GM13976 (cell line): ENCODE data around the gene NBEA.

Source experiments
- DNase-seq: peaks from one replicate; pipeline ENCODE4 v3.0.0; 2012; ENCODE audit warnings: low spot score
- CTCF ChIP-seq: IDR thresholded peaks from 2 replicates; pipeline ENCODE4 v1.5.1; 2012; ENCODE audit warnings: borderline replicate concordance, mild to moderate bottlenecking; ENCODE audit not compliant: insufficient read depth; ENCODE audit errors: extremely low read depth, missing control alignments, control extremely low read depth
- in situ Hi-C: fragments of 300-500 bp; cut with MboI; formaldehyde crosslinking; loops from one replicate; pipeline ENCODE4 v1.12.0; 2022; ENCODE audit warnings: low sequenced_read_pairs, mixed read lengths, inconsistent platforms; ENCODE audit not compliant: unreplicated experiment

NBEA gene

DNA sequence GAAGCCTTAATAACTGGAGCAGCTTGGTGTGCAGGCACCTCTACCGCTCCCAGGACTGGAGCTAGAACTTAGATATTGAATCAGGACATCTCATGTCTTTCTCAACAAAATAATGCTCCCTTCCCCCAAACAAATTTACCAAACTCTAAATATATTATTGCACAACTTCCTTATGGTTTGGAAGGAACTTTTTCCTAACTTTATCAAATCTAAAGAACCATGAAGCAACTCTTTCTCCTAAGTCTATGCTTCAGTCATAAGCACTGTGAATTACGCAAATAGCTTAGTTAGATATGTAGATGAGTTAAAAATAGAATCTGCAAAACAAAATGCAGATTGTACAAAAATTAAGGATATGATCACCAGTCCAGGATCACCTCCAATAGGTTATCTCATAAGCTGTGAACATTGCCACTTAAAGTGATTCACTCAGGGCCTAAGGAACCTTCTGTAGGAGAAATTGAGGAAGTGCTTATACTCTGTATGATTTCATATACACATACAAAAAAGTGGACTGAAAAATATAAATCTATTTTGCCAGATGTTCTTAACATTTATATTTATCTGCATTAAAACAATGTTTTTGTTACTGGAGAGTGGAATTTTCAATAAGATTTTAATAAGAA, 554.8 kb downstream of the NBEA start:
- no peak for TF ChIP-seq CTCF
- in situ Hi-C loops: no loop called here
- DNase-seq: no peak

GRCh38 chr13:35498231-35498630, 556.2 kb downstream of the NBEA start:
- in situ Hi-C loops: no loop called here
- no peak for TF ChIP-seq CTCF
- DNase-seq: no peak

GRCh38 chr13:35499196-35499662, 557.2 kb downstream of the NBEA start:
- TF ChIP-seq CTCF: no peak
- no peak for DNase-seq
- in situ Hi-C loops: no loop called here

GRCh38 chr13:35499676-35500075, 557.6 kb downstream of the NBEA start:
- TF ChIP-seq CTCF: no peak
- DNase-seq: no peak
- in situ Hi-C loops: no loop called here

- in situ Hi-C loops: no loop called here
- no peak for DNase-seq
- TF ChIP-seq CTCF: no peak
Measured at GRCh38 chr13:35500144-35500543, 558.1 kb downstream of the NBEA start.

GRCh38 chr13:35501661-35502235, 559.7 kb downstream of the NBEA start:
- no peak for TF ChIP-seq CTCF
- in situ Hi-C loops: no loop called here
- DNase-seq: no peak
